ENCODE results near the gene INCENP. TPM values are rescaled to one million over a fixed set of nuclear protein-coding genes. Genes with fewer than 3 reads are reported as not detected.

Gene INCENP
- total RNA-seq, 2 donors from 2014 or later: 8.8 to 13.0 TPM

DNA sequence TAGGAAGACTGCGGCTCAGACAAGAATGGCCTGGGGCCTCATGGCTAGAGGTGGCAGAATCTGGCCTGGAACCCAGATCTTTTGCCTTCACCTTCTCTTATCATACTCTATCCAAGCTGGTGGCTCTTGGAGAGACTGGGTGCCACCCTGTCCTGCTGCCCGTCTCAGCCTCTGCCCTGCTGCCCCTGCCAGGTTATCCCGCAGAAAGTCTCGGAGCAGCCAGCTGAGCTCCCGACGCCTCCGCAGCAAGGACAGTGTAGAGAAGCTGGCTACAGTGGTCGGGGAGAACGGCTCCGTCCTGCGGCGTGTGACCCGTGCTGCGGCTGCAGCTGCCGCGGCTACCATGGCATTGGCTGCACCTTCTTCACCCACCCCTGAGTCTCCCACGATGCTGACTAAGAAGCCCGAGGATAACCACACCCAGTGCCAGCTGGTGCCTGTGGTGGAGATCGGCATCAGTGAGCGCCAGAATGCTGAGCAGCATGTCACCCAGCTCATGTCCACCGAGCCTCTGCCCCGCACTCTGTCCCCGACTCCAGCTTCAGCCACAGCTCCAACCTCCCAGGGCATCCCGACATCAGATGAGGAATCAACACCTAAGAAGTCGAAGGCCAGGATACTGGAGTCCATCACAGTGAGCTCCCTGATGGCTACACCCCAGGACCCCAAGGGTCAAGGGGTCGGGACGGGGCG, 5.9 kb downstream of the INCENP start:
- Histone ChIP-seq H3K27ac (no peak overlapping the region), H3K4me1 (ENCODE audit: control insufficient read depth in 1 of 2, low read depth in 2 of 2) (peaks cover 6 to 11% of the 10 kb centered on the region in 2 donors), H3K27me3 (replicated peaks; ENCODE audit: insufficient read depth) (no peaks in the 10 kb centered on the region), H3K4me3 (no peak overlapping the region), H3K36me3 (peaks cover 7% of the 10 kb centered on the region), H3K9me3 (no peaks in the 10 kb centered on the region)
- DNase-seq (ENCODE audit: low spot score): no peak
- no peak for ATAC-seq (ENCODE audit: insufficient number of reproducible peaks, low FRiP score, low read depth)
- TF ChIP-seq, protein P1, sequence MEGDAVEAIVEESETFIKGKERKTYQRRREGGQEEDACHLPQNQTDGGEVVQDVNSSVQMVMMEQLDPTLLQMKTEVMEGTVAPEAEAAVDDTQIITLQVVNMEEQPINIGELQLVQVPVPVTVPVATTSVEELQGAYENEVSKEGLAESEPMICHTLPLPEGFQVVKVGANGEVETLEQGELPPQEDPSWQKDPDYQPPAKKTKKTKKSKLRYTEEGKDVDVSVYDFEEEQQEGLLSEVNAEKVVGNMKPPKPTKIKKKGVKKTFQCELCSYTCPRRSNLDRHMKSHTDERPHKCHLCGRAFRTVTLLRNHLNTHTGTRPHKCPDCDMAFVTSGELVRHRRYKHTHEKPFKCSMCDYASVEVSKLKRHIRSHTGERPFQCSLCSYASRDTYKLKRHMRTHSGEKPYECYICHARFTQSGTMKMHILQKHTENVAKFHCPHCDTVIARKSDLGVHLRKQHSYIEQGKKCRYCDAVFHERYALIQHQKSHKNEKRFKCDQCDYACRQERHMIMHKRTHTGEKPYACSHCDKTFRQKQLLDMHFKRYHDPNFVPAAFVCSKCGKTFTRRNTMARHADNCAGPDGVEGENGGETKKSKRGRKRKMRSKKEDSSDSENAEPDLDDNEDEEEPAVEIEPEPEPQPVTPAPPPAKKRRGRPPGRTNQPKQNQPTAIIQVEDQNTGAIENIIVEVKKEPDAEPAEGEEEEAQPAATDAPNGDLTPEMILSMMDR (IDR thresholded peaks at IDR 0.05): no peak

DNA sequence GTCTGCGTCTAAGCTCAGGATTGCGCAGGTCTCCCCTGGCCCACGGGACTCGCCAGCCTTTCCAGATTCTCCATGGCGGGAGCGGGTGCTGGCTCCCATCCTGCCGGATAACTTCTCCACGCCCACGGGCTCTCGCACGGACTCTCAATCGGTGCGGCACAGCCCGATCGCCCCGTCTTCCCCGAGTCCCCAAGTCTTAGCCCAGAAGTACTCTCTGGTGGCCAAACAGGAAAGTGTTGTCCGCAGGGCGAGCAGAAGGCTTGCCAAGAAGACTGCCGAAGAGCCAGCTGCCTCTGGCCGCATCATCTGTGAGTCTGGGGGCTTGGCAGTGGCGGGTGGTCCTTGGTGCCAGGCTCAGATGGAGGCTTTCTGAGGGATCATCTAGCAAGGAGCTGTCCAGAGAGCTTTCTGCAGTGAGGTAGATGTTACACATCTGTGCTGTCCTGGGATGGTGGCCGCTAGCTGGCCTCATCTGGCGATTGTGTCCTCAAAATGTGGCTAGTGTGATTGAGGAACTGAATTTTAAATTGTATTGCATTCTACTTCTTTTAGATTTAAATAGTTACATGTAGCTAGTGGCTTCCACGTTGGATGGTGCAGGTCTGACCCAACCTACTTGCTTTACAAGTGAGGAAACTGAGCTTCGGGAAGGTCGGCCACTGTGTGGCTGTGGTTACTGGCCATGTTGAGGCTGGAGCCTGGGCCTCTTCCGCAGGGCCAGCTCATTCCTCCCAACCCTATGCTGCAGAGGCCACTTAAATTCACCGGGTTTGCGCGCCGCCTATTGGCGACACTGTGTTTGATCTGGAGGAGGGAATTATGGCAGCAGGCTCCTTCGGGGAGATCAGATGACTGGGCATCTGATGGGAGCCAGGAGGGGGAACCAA, 6.7 kb downstream of the INCENP start:
- Histone ChIP-seq H3K36me3 (peaks cover 7% of the 10 kb centered on the region), H3K9me3 (no peaks in the 10 kb centered on the region), H3K27me3 (replicated peaks; ENCODE audit: insufficient read depth) (no peaks in the 10 kb centered on the region), H3K27ac (no peak overlapping the region), H3K4me3 (no peak overlapping the region), H3K4me1 (ENCODE audit: control insufficient read depth in 1 of 2, low read depth in 2 of 2) (peaks cover 0 to 4% of the 10 kb centered on the region in 2 donors)
- DNase-seq (ENCODE audit: low spot score): no peak
- no peak for ATAC-seq (ENCODE audit: insufficient number of reproducible peaks, low FRiP score, low read depth)
- TF ChIP-seq, protein P1 (IDR thresholded peaks at IDR 0.05): no peak

DNA sequence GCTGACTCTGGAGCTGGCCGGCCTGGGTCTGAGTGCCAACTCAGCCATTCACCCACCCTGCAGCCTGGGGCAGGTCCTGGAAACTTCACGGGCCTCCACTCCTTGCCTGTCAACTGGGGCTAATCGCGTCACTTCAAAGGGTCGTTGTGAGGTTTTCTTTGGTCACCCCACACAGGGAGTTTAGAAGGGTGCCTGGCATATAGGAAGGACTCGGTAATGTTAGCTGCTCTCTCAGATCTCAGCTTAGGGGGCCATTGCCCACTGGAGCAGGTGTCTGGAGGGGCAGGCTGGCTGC, 7.3 kb downstream of the INCENP start:
- Histone ChIP-seq H3K4me3 (no peak overlapping the region), H3K9me3 (no peaks in the 10 kb centered on the region), H3K27me3 (replicated peaks; ENCODE audit: insufficient read depth) (no peaks in the 10 kb centered on the region), H3K27ac (no peak overlapping the region), H3K36me3 (peaks cover 7% of the 10 kb centered on the region), H3K4me1 (ENCODE audit: control insufficient read depth in 1 of 2, low read depth in 2 of 2) (no peaks in the 10 kb centered on the region)
- ATAC-seq (ENCODE audit: insufficient number of reproducible peaks, low FRiP score, low read depth) (no peak), DNase-seq (ENCODE audit: low spot score) (no peak)
- TF ChIP-seq, protein P1 (IDR thresholded peaks at IDR 0.05): no peak

DNA sequence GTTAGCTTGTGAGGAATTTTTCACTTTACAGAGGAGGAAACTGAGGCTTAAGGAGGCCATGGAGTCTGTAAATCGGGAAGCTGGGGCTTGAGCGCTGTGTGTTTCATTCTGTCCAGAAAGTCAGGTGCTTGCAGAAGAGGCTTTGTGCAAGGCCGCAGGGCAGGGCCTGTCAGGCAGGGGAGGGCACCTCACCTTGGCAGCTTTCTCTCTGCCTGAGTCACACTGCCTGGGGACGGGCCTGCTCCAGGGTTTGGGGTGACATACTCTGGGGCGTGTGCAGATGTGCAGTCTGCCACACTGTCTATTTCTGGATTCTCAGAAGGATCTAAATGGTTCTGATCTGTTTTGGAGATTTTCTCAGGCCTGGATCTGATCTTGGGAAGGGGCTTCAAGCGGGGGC, 8.4 kb downstream of the INCENP start:
- no peaks in the 10 kb centered on the region for H3K9me3 ChIP-seq
- H3K27me3 ChIP-seq (replicated peaks; ENCODE audit: insufficient read depth): no peaks in the 10 kb centered on the region
- no peaks in the 10 kb centered on the region for H3K4me1 ChIP-seq (ENCODE audit: control insufficient read depth in 1 of 2, low read depth in 2 of 2)
- DNase-seq (ENCODE audit: low spot score): no peak
- ATAC-seq (ENCODE audit: insufficient number of reproducible peaks, low FRiP score, low read depth): no peak
- TF ChIP-seq, protein P1 (IDR thresholded peaks at IDR 0.05): no peak
- no peak overlapping the region for H3K27ac ChIP-seq
- H3K36me3 ChIP-seq: peaks cover 7% of the 10 kb centered on the region
- no peak overlapping the region for H3K4me3 ChIP-seq

DNA sequence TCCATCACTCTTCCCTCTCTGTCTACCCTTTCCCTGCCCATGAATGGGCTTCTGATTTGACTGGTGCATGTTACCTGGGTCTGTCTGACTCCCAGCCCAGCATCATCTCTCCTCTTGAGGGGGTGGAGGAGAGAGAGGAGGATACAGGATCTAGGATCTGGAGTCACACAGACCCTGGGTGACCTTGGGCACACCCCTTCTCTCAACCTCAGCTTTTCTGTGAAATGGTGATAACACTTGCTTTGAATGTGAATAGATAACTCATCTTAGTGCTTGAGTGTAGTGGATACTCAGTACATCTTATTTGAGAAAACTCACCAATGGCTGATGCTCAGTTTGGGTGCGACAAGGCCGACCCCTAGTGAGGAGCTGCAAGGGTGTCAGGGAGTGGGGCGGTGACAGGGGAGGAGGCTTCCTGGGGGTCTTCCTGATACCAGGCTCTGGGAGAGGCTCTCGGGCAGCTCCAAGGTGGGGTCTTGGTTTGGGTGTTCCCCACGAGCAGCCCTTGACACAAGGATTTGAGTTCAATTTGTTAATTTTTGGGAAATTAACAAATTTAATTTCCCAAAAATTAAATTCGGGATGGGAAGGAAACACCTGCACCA, 9.0 kb downstream of the INCENP start:
- Histone ChIP-seq H3K4me1 (ENCODE audit: control insufficient read depth in 1 of 2, low read depth in 2 of 2) (no peaks in the 10 kb centered on the region), H3K9me3 (no peaks in the 10 kb centered on the region), H3K27me3 (replicated peaks; ENCODE audit: insufficient read depth) (no peaks in the 10 kb centered on the region), H3K27ac (no peak overlapping the region), H3K4me3 (no peak overlapping the region), H3K36me3 (peaks cover 9% of the 10 kb centered on the region)
- TF ChIP-seq, protein P1 (IDR thresholded peaks at IDR 0.05): no peak
- ATAC-seq (ENCODE audit: insufficient number of reproducible peaks, low FRiP score, low read depth) (no peak), DNase-seq (ENCODE audit: low spot score) (no peak)

Data from thoracic aorta (tissue), 2 donors.